Lung (tissue), 10 donors: ENCODE measurements around the gene NPEPPS. TPM values are rescaled to one million over a fixed set of nuclear protein-coding genes. Genes with fewer than 3 reads are reported as not detected.
"Not testable (repeated sequence)": the region's sequence is repeated elsewhere in the genome, so short reads cannot be mapped to it uniquely, and the experiment has no call there.

Experiments used
- ATAC-seq: fragments of 200-7000 bp; cut with Tn5 transposase; one replicate; pipeline ENCODE4 v1.9.1; 2020; ENCODE audit warnings: moderate number of reproducible peaks; ENCODE audit not compliant: insufficient read depth, low FRiP score
- DNase-seq, 3 donors: peaks; one replicate each; pipeline ENCODE4 v3.0.0-alpha.2; 2013 to 2017
- H3K27ac ChIP-seq, 2 donors: one replicate each; pipeline ENCODE4 v1.5.1; 2013; ENCODE audit warnings: mild to moderate bottlenecking in 2 of 2, moderate library complexity in 2 of 2, control low read depth in 1 of 2, inconsistent platforms in 1 of 2, low read depth in 1 of 2, low read length in 1 of 2
- H3K27me3 ChIP-seq, 3 donors: one replicate each; pipeline ENCODE4 v1.5.1; 2013; ENCODE audit warnings: low read length in 2 of 3; ENCODE audit not compliant: control insufficient read depth in 3 of 3, insufficient read depth in 3 of 3
- H3K36me3 ChIP-seq, 4 donors: one replicate each; pipeline ENCODE4 v1.5.1; 2013; ENCODE audit warnings: low read length in 4 of 4, mild to moderate bottlenecking in 1 of 4, moderate library complexity in 1 of 4; ENCODE audit not compliant: control insufficient read depth in 4 of 4, insufficient read depth in 4 of 4
- H3K4me1 ChIP-seq, 5 donors: one replicate each; pipeline ENCODE4 v1.5.1; 2013; ENCODE audit warnings: low read length in 5 of 5, mild to moderate bottlenecking in 2 of 5, moderate library complexity in 1 of 5; ENCODE audit not compliant: control insufficient read depth in 5 of 5, insufficient read depth in 5 of 5
- H3K4me3 ChIP-seq: one replicate; pipeline ENCODE4 v1.5.1; 2013; ENCODE audit warnings: mild to moderate bottlenecking, control low read depth, moderate library complexity
- H3K9ac ChIP-seq, 2 donors: one replicate each; pipeline ENCODE4 v1.5.1; 2013; ENCODE audit warnings: low read length in 2 of 2, control low read depth in 1 of 2; ENCODE audit not compliant: insufficient read depth in 1 of 2
- H3K9me3 ChIP-seq, 4 donors: one replicate each; pipeline ENCODE4 v1.5.1; 2013; ENCODE audit warnings: low read length in 3 of 4, mild to moderate bottlenecking in 1 of 4, moderate library complexity in 1 of 4; ENCODE audit not compliant: control insufficient read depth in 4 of 4, insufficient read depth in 3 of 4
- WGBS, 2 donors: extraction: QIAGEN DNeasy Blood & Tissue Kit; methylation state at CpG; one replicate each; pipeline ENCODE4 v1.1.7; 2013; 5-methylcytosine and 5-hydroxymethylcytosine counted together
- polyA plus RNA-seq, 2 donors: library from polyadenylated mRNA; stranded (reverse); fragments of 200-250 nt; gene quantifications; one replicate each; pipeline ENCODE4 v1.2.1, GENCODE V29; 2013
- total RNA-seq, 2 donors: library from RNA; depleted of rRNA in 1 of 2; stranded (reverse); fragments of >200 nt in 1 of 2; gene quantifications; one replicate each; pipeline ENCODE4 v1.2.1, GENCODE V29; 2014 to 2021
- donor health status: Bipolar disorder and iron deficiency.
- donor health status: healthy.
- donor health status: DM: yes; HTN: yes; CAD: no.

NPEPPS gene
- total and polyA plus RNA-seq, 4 donors, result 30.1 to 245 (median 65.4) TPM

GRCh38 chr17:47511701-47512146, 19.2 kb upstream of the NPEPPS start:
- DNase-seq (peak in 2 of 3 donors; percentile 22 to 37), ATAC-seq (peak; percentile 41)
- H3K4me3 ChIP-seq, H3K4me1 ChIP-seq, H3K9ac ChIP-seq, H3K36me3 ChIP-seq, H3K27me3 ChIP-seq, H3K9me3 ChIP-seq: not testable (repeated sequence)
- 3 to 18% methylated on average over 3 of the region's 3 CpGs for WGBS, 2 donors
- H3K27ac ChIP-seq, result peak overlapping the region in 1 of 2 donors; percentile 39

- not testable (repeated sequence) for H3K4me3 ChIP-seq, DNase-seq, H3K4me1 ChIP-seq, H3K27ac ChIP-seq, H3K9me3 ChIP-seq, H3K36me3 ChIP-seq, H3K27me3 ChIP-seq, H3K9ac ChIP-seq, ATAC-seq
- WGBS, 2 donors, result 81 to 84% methylated on average over 6 of the region's 6 CpGs
These were observed 17.6 kb upstream of the NPEPPS start for GRCh38 chr17:47513301-47513700.

- H3K27ac ChIP-seq, H3K9ac ChIP-seq, H3K4me1 ChIP-seq, H3K36me3 ChIP-seq, H3K9me3 ChIP-seq, H3K27me3 ChIP-seq, H3K4me3 ChIP-seq, ATAC-seq, DNase-seq: not testable (repeated sequence)
These were observed 12.0 kb upstream of the NPEPPS start for GRCh38 chr17:47518880-47519279.

GRCh38 chr17:47519365-47519764, 11.5 kb upstream of the NPEPPS start:
- not testable (repeated sequence) for DNase-seq, H3K27ac ChIP-seq, H3K9ac ChIP-seq, H3K4me3 ChIP-seq, H3K36me3 ChIP-seq, ATAC-seq, H3K9me3 ChIP-seq, H3K4me1 ChIP-seq, H3K27me3 ChIP-seq

- not testable (repeated sequence) for H3K36me3 ChIP-seq, H3K4me1 ChIP-seq, H3K27me3 ChIP-seq, ATAC-seq, H3K4me3 ChIP-seq, H3K9ac ChIP-seq, DNase-seq, H3K9me3 ChIP-seq, H3K27ac ChIP-seq
- 66 to 86% methylated on average over 4 of the region's 4 CpGs for WGBS, 2 donors
These were observed 10.6 kb upstream of the NPEPPS start for GRCh38 chr17:47520279-47520678.

GRCh38 chr17:47521434-47521833, 9.5 kb upstream of the NPEPPS start:
- not testable (repeated sequence) for H3K27ac ChIP-seq, H3K36me3 ChIP-seq, H3K9ac ChIP-seq, H3K9me3 ChIP-seq, DNase-seq, H3K4me1 ChIP-seq, ATAC-seq, H3K4me3 ChIP-seq, H3K27me3 ChIP-seq
- 83 to 100% methylated on average over 1 of the region's 1 CpG for WGBS, 2 donors

- not testable (repeated sequence) for H3K27ac ChIP-seq, DNase-seq, H3K36me3 ChIP-seq, ATAC-seq, H3K27me3 ChIP-seq, H3K9me3 ChIP-seq, H3K4me1 ChIP-seq, H3K4me3 ChIP-seq, H3K9ac ChIP-seq
These were observed 8.6 kb upstream of the NPEPPS start for GRCh38 chr17:47522341-47522740.

- Histone ChIP-seq H3K27ac (peak overlapping the region; percentile 82 to 86), H3K4me3 (peak overlapping the region; percentile 62)
- not testable (repeated sequence) for H3K36me3 ChIP-seq, H3K9me3 ChIP-seq, H3K4me1 ChIP-seq, H3K9ac ChIP-seq, H3K27me3 ChIP-seq
- ATAC-seq (peak; percentile 14), DNase-seq (peak in 2 of 3 donors; percentile 3 to 17)
- WGBS, 2 donors, result 0% methylated on average over 3 to 32 of the region's 61 CpGs
These were observed 419 bp downstream of the NPEPPS start for GRCh38 chr17:47531233-47531820.
